DMS79 (cell line): ENCODE measurements around the gene TOMM6.

ENCODE experiments used
- DNase-seq: peaks from one replicate; lab custom pipeline; 2025; lab: John Stamatoyannopoulos, UW

The TOMM6 gene

GRCh38 chr6:41824571-41825569, 37.4 kb downstream of the TOMM6 start:
- DNase-seq: no peak

- no peak for DNase-seq
Measured at GRCh38 chr6:41826343-41827022, 39.0 kb downstream of the TOMM6 start.

DNA sequence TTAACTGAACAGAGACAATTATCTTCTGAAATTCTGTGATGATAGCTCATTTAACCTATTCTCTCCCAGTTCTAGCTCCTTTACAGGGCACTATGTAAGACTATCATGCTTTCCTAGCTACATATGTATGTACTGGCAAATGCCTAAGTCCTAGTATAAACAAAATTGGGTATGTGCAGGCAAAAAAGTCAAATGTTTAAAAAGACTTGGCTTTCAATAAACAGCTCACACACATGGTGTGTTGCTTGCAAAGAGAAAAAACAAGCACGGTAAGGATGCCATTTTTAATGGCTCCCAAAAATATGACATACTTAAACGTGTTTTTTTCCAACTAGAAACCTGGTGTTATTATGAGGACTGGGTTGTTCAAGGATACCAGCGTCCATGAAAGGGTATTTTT, 44.8 kb downstream of the TOMM6 start:
- DNase-seq: no peak

GRCh38 chr6:41836022-41836659, 48.6 kb downstream of the TOMM6 start:
- no peak for DNase-seq

GRCh38 chr6:41836660-41837052, 49.2 kb downstream of the TOMM6 start:
- no peak for DNase-seq
